Measurements from ENCODE around the gene ACIN1. TPM values are rescaled to one million over a fixed set of nuclear protein-coding genes. Genes with fewer than 3 reads are reported as not detected.

ACIN1 gene
- total and polyA plus RNA-seq, 9 of the 15 experiments (the other 6 are each of a cell fraction or from before 2014, with no cell fraction given): 5.0 to 196 (median 129) TPM

GRCh38 chr14:23112359-23113178 lies 17.6 kb upstream of the ACIN1 start (continued):
- no peak for TF ChIP-seq ZBTB1 (CRISPR knock-in tag; IDR thresholded peaks at IDR 0.05; ENCODE audit: borderline replicate concordance, low read depth)
- no peak for TF ChIP-seq SIN3B (IDR thresholded peaks at IDR 0.05; ENCODE audit: low read depth)
- no peak for TF ChIP-seq ZNF282 (CRISPR knock-in tag; IDR thresholded peaks at IDR 0.05)
- TF ChIP-seq GABPB2 (CRISPR knock-in tag; conservative IDR thresholded peaks at IDR 0.05): no peak
- no peak for TF ChIP-seq XRCC4 (IDR thresholded peaks at IDR 0.05; ENCODE audit: extremely low read depth, insufficient read depth, insufficient read length)
- TF ChIP-seq E2F3 (CRISPR knock-in tag; IDR thresholded peaks at IDR 0.05): peak; percentile 64; the same call in 1 of the 2 replicates
- TF ChIP-seq ZNF445 (CRISPR knock-in tag; IDR thresholded peaks at IDR 0.05; ENCODE audit: low read depth): no peak
- TF ChIP-seq PRDM10 (IDR thresholded peaks at IDR 0.05; ENCODE audit: partially characterized antibody): peak; percentile 41
- TF ChIP-seq GTF2A2 (tag; IDR thresholded peaks at IDR 0.05): no peak
- 0 out of 2 replicates have a peak, but pooled peaks have one; percentile 41 for TF ChIP-seq KLF6 (CRISPR knock-in tag; IDR thresholded peaks at IDR 0.05; ENCODE audit: borderline replicate concordance)
- no peak for TF ChIP-seq RBM25 (IDR thresholded peaks at IDR 0.05; ENCODE audit: low read depth, low read length, severe bottlenecking)
- TF ChIP-seq LCOR (CRISPR knock-in tag; IDR thresholded peaks at IDR 0.05): peak; percentile 99
- peak; percentile 74 for TF ChIP-seq L3MBTL2 (IDR thresholded peaks at IDR 0.05)
- TF ChIP-seq PKNOX1 (IDR thresholded peaks at IDR 0.05): no peak; the same call in 1 of the 2 replicates
- TF ChIP-seq C11orf30 (IDR thresholded peaks at IDR 0.05; ENCODE audit: low read depth): peak; percentile 68
- no peak for TF ChIP-seq NR4A1 (CRISPR knock-in tag; IDR thresholded peaks at IDR 0.05)
- TF ChIP-seq NR4A1 (tag; IDR thresholded peaks at IDR 0.05): peak; percentile 75
- no peak for TF ChIP-seq ETS2 (tag; IDR thresholded peaks at IDR 0.05; ENCODE audit: borderline replicate concordance, poor library complexity, severe bottlenecking)
- no peak for TF ChIP-seq HCFC1 (IDR thresholded peaks at IDR 0.05; ENCODE audit: low read depth, low read length)
- TF ChIP-seq ZBED1 (IDR thresholded peaks at IDR 0.05): peak; percentile 94; the same call in 1 of the 2 replicates
- TF ChIP-seq ZNF512 (tag; IDR thresholded peaks at IDR 0.05): no peak
- TF ChIP-seq FOXJ2 (tag; IDR thresholded peaks at IDR 0.05): peak; percentile 45; the same call in 1 of the 2 replicates
- TF ChIP-seq ZNF384 (IDR thresholded peaks at IDR 0.05; ENCODE audit: low read depth, low read length): no peak
- TF ChIP-seq ZNF77 (CRISPR knock-in tag; IDR thresholded peaks at IDR 0.05): no peak

Data from K562 (cell line).